HL-60 (cell line): Measurements from ENCODE around the gene DPYSL5.
A peak's percentile ranks its signal among the peaks of the same experiment; 100 is the strongest.

Source experiments
- DNase-seq, 2 experiments: peaks; one replicate each; pipeline ENCODE4 v3.0.0-alpha.2; 2010 to 2020; ENCODE audit warnings: low read depth in 1 of 2, low spot score in 1 of 2
- H3K27ac ChIP-seq: fragments of 250-450 bp; sonication (Bioruptor Pico); replicated peaks from 2 replicates; pipeline ENCODE4 v1.5.1; 2020; ENCODE audit warnings: mild to moderate bottlenecking, moderate library complexity
- H3K27me3 ChIP-seq: fragments of 250-450 bp; sonication (Bioruptor Pico); 2 replicates; pipeline ENCODE4 v1.5.1; 2021; ENCODE audit warnings: mild to moderate bottlenecking, moderate library complexity; ENCODE audit not compliant: insufficient read depth, poor library complexity, severe bottlenecking
- H3K4me3 ChIP-seq: replicated peaks from 2 replicates; pipeline ENCODE4 v1.5.1; 2011; ENCODE audit warnings: mild to moderate bottlenecking, control low read depth, low read length; ENCODE audit not compliant: insufficient read depth
- GABPA ChIP-seq: IDR thresholded peaks from 2 replicates; pipeline ENCODE4 v1.6.1; 2012; ENCODE audit warnings: low read depth
- POLR2AphosphoS5 ChIP-seq: IDR thresholded peaks from 2 replicates; pipeline ENCODE4 v1.6.1; 2012; ENCODE audit warnings: low read depth
- SPI1 ChIP-seq: IDR thresholded peaks from 2 replicates; pipeline ENCODE4 v1.6.1; 2012; ENCODE audit warnings: low read depth, mild to moderate bottlenecking, borderline replicate concordance
- TF ChIP-seq, protein P1 (sequence below): IDR thresholded peaks from one replicate; pipeline ENCODE4 v1.5.1; 2011; ENCODE audit warnings: low read length, control low read depth, inconsistent platforms; ENCODE audit not compliant: insufficient read depth
- TF ChIP-seq, protein P2 (sequence below): IDR thresholded peaks from 2 replicates; pipeline ENCODE4 v1.6.1; 2012; ENCODE audit warnings: low read depth; ENCODE audit not compliant: insufficient replicate concordance

DPYSL5 gene

DNA sequence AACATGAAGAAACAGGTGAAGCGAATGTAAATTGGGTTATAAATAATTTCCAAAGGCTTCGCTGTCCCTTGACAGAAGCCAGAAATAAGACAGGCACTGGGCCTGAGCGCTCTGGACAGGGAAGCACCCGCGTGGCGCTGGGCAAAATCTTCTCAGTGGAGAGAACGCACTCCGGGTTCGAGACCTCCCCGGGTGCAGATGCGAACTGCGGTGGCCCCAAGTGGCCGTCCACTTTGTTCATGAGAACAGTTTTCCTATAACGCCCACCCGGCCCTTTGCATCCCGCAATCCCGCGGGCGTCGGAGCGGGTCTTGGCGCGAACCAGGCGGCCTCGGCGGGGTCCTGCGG lies 651 bp upstream of the DPYSL5 start:
- TF ChIP-seq POLR2AphosphoS5 (no peak), SPI1 (no peak), GABPA (no peak)
- TF ChIP-seq, protein P1, sequence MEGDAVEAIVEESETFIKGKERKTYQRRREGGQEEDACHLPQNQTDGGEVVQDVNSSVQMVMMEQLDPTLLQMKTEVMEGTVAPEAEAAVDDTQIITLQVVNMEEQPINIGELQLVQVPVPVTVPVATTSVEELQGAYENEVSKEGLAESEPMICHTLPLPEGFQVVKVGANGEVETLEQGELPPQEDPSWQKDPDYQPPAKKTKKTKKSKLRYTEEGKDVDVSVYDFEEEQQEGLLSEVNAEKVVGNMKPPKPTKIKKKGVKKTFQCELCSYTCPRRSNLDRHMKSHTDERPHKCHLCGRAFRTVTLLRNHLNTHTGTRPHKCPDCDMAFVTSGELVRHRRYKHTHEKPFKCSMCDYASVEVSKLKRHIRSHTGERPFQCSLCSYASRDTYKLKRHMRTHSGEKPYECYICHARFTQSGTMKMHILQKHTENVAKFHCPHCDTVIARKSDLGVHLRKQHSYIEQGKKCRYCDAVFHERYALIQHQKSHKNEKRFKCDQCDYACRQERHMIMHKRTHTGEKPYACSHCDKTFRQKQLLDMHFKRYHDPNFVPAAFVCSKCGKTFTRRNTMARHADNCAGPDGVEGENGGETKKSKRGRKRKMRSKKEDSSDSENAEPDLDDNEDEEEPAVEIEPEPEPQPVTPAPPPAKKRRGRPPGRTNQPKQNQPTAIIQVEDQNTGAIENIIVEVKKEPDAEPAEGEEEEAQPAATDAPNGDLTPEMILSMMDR = no peak
- TF ChIP-seq, protein P2, sequence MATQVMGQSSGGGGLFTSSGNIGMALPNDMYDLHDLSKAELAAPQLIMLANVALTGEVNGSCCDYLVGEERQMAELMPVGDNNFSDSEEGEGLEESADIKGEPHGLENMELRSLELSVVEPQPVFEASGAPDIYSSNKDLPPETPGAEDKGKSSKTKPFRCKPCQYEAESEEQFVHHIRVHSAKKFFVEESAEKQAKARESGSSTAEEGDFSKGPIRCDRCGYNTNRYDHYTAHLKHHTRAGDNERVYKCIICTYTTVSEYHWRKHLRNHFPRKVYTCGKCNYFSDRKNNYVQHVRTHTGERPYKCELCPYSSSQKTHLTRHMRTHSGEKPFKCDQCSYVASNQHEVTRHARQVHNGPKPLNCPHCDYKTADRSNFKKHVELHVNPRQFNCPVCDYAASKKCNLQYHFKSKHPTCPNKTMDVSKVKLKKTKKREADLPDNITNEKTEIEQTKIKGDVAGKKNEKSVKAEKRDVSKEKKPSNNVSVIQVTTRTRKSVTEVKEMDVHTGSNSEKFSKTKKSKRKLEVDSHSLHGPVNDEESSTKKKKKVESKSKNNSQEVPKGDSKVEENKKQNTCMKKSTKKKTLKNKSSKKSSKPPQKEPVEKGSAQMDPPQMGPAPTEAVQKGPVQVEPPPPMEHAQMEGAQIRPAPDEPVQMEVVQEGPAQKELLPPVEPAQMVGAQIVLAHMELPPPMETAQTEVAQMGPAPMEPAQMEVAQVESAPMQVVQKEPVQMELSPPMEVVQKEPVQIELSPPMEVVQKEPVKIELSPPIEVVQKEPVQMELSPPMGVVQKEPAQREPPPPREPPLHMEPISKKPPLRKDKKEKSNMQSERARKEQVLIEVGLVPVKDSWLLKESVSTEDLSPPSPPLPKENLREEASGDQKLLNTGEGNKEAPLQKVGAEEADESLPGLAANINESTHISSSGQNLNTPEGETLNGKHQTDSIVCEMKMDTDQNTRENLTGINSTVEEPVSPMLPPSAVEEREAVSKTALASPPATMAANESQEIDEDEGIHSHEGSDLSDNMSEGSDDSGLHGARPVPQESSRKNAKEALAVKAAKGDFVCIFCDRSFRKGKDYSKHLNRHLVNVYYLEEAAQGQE = no peak
- no peak for DNase-seq
- no peak overlapping the region for H3K4me3 ChIP-seq
- peaks cover 60% of the 10 kb centered on the region for H3K27me3 ChIP-seq
- H3K27ac ChIP-seq = no peak overlapping the region

DNA sequence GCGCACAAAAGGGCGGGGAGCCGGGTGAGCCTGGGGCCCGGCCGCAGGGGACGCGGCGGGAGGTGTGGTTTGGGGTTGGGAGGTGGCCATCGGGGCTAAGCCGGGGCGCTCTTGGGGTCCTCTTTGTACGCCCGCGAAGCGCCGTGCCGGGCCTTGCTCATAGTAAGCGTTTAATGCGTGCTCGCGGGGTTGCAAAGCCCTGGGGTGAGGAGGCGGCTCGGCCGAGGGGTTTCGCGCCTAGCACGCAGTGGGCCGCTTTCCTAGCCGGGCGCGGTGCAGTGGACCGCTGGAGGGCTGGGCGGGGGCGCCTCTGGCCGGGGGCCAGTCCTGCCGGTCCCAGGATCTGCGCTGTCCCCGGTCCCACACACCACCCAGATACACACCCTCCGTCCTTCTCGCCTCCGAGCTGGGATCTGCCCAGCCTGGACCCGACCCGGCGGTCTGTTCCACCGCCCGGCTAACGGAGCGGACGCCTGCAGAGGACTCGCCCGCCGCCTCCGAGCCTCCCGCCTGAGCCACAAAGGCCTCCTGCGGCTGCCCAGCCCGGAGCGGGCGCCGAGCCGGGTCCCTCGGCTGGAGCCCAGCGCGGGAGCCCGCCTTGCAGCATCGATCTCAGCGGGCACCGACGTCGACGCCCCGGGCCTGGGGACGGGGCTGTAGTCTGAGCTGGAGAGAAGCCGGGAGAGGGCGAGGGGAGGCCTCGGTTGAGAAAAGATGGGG lies 564 bp downstream of the DPYSL5 start:
- Histone ChIP-seq H3K27me3 (peaks cover 65% of the 10 kb centered on the region), H3K4me3 (peak overlapping the region; percentile 39), H3K27ac (no peak overlapping the region)
- TF ChIP-seq, protein P2 = no peak
- TF ChIP-seq GABPA = no peak
- TF ChIP-seq, protein P1 = no peak
- no peak for TF ChIP-seq SPI1
- TF ChIP-seq POLR2AphosphoS5 = no peak
- DNase-seq = peak in 1 of 2 experiments; percentile 12

DNA sequence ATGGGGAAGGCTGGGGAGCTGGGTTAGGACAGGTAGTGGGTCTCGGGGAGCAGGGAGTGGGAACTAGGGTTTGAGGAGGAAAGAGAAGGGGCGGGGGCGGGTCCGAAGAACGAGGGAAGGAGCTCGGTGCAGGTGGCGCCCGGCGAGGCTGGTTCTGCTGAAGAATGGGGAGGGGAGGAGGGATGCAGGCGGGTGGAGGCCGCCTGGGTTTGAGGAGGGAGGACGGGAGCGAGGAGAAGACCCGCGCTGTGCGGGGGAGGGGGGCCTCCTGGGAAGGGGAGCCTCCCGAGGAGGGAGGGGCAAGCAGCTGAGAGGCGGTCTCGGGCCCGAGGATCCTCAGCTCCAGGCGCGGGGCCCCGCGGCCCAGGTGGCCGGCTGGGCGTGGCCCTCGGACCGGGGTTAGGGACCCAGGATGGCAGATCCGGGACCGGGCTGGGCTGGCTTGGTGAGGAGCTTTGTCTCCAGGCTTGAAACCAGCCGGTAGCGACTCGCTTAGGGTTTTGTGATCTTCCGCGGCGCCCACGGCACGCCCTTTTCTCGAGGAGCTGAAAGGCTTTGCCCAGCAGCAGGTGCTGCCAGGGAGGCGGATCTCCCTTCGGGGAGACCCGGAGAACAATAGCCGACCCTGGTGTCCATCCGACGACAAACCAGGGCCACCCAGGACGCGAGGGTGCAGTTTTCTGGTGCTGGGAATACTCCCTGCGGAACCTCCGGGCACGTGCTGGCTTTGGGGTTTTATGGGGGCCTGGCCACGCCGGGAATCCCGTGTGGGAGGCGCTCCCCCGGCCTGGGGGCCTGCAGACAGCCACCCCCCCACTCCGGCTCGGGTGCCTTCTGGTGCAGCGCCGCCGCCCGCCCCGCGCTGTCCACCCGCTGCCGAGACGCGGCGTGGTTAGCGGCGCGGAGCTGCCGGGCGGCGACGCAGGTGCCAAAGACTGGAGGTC lies 1.4 kb downstream of the DPYSL5 start:
- no peak overlapping the region for H3K4me3 ChIP-seq
- peaks cover 66% of the 10 kb centered on the region for H3K27me3 ChIP-seq
- no peak for DNase-seq
- no peak overlapping the region for H3K27ac ChIP-seq
- TF ChIP-seq, protein P1 = no peak
- TF ChIP-seq SPI1 (no peak), GABPA (no peak), POLR2AphosphoS5 (no peak)
- TF ChIP-seq, protein P2 = no peak
